Smooth muscle cell of the brain vasculature (primary cell): ENCODE data around the gene FANCE.
"Not testable (repeated sequence)": the region's sequence is repeated elsewhere in the genome, so short reads cannot be mapped to it uniquely, and the experiment has no call there.

Experiments
- DNase-seq: peaks from one replicate; pipeline ENCODE4 v3.0.0-alpha.2; 2012; ENCODE audit warnings: low read depth, low spot score

FANCE gene

GRCh38 chr6:35496841-35497570 is 44.9 kb downstream of the FANCE start, which contains the start of gene TEAD3:
Gene TEAD3, minus strand, starts transcription at chr6:35497079.
- no peak for DNase-seq

GRCh38 chr6:35497571-35498421 is 45.7 kb downstream of the FANCE start:
- no peak for DNase-seq

- no peak for DNase-seq
Observed at GRCh38 chr6:35498422-35499067, 46.4 kb downstream of the FANCE start.

GRCh38 chr6:35499372-35499771 is 47.2 kb downstream of the FANCE start:
- DNase-seq: no peak

GRCh38 chr6:35500782-35501181 is 48.6 kb downstream of the FANCE start:
- no peak for DNase-seq

GRCh38 chr6:35501784-35502183 is 49.6 kb downstream of the FANCE start:
- DNase-seq: no peak

GRCh38 chr6:35503534-35503933 is 51.4 kb downstream of the FANCE start:
- no peak for DNase-seq

- DNase-seq: no peak
Observed at GRCh38 chr6:35505999-35506412, 53.9 kb downstream of the FANCE start.

GRCh38 chr6:35506536-35506935 is 54.4 kb downstream of the FANCE start:
- DNase-seq: no peak

- DNase-seq: no peak
Observed at GRCh38 chr6:35507221-35507620, 55.1 kb downstream of the FANCE start.

- DNase-seq: no peak
Observed at GRCh38 chr6:35508027-35508426, 55.9 kb downstream of the FANCE start.

- no peak for DNase-seq
Observed at GRCh38 chr6:35508542-35508941, 56.4 kb downstream of the FANCE start.

GRCh38 chr6:35510916-35511561 is 58.9 kb downstream of the FANCE start:
- no peak for DNase-seq

- no peak for DNase-seq
Observed at GRCh38 chr6:35511562-35511941, 59.4 kb downstream of the FANCE start.

GRCh38 chr6:35512006-35512405 is 59.9 kb downstream of the FANCE start:
- DNase-seq: no peak

- no peak for DNase-seq
Observed at GRCh38 chr6:35512740-35513139, 60.6 kb downstream of the FANCE start, which contains the start of gene TULP1. Gene TULP1, minus strand, starts transcription at chr6:35512896. Its CDS starts 38 bp downstream, at chr6:35512858.

- no peak for DNase-seq
Observed at GRCh38 chr6:35514587-35514986, 62.4 kb downstream of the FANCE start.

- DNase-seq: not testable (repeated sequence)
Observed at GRCh38 chr6:35515939-35516338, 63.8 kb downstream of the FANCE start.
